GM18861 (cell line): ENCODE results near the gene PTPN5.

Source experiments
- ATAC-seq: cut with Tn5 transposase; IDR thresholded peaks from one replicate; pipeline ENCODE4 v1.9.1; 2021; ENCODE audit not compliant: unreplicated experiment

PTPN5 gene

GRCh38 chr11:18743365-18743764 lies 48.2 kb downstream of the PTPN5 start:
- ATAC-seq, result no peak

DNA sequence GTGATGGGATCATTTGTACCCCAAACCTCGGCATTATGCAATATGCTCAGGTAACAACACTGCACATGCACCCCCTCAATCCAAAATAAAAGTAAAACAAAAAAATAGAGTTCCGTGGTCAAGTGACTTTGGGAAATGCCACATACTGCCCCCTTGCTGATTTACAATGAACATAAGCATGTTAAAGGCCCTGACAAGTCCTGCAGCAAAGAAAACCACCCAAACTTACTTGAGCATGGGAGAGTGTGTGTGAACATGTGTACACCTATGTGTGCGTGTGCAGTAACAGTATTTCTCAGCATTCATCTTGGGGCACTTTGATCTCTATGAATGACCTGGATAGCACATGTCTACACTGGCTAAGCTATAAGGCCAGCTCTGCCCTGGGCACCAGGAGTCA lies 49.8 kb downstream of the PTPN5 start:
- no peak for ATAC-seq

- no peak for ATAC-seq
Measured at GRCh38 chr11:18739685-18740084, 51.9 kb downstream of the PTPN5 start.

DNA sequence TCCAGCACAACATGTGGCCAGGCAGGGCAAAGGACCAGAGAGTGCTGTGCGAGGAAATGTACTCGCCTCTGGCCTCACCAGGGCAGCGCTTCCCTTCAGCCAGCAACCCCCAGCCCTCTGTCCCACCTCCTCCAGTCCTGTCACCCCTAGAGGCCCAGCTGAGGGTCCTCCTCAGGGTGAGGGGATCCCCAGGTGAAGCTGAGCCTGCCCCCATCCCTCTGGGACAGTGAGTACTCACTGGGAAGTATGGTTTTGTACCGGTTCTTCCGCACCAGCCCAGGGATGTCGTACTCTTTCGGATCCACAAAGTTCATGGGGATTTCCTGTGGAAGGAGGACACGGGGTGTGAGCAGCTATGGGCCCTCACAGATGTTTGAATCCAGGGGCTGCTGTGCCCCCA lies 54.0 kb downstream of the PTPN5 start:
- ATAC-seq, result no peak

- ATAC-seq, result no peak
Measured at GRCh38 chr11:18736590-18737148, 54.9 kb downstream of the PTPN5 start.

GRCh38 chr11:18733202-18733601 lies 58.4 kb downstream of the PTPN5 start:
- ATAC-seq, result no peak

DNA sequence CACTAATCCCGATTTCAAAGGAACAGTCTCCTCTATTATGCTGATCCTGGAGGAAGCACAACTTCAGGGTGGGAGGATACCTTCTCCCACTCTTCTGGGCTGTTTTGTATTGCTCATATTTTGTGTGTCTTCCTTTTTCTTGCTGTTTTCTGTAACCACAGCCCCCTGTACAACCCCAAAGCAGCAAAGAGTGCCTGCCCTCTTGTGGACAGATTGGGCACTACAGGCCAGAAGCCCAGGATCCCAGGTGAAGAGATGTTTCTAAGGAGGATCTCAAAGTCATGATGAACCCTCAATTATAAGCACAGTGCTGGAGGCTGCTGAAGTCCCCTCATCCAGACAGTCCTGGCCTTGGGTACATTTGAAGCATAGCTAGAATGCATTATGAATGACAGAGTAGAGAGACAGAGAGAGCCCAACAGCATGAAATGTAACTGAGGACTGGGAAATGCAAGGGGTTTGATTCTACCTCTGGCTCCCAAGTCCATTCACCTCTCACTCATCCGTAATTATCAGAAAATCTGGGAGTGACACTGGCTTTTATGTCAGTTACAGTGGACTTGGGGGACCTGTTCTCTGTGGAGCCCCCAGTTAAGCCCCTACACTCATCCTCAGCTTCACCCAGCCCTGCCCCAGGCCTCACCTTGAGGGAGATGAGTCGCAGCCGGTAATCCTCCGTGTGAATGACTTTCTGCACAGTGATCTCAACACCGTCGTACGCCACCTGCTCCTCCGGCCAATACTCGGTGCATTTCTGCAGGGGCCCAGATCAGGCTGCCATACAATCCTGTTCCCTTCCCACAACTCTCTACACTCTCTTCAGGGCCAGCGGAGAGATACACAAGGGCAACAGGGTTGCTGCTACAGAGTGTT lies 59.4 kb downstream of the PTPN5 start:
- ATAC-seq, result peak; percentile 41

GRCh38 chr11:18731441-18731840 lies 60.2 kb downstream of the PTPN5 start:
- no peak for ATAC-seq

- no peak for ATAC-seq
Measured at GRCh38 chr11:18730020-18730419, 61.6 kb downstream of the PTPN5 start.

- no peak for ATAC-seq
Measured at GRCh38 chr11:18729426-18729825, 62.2 kb downstream of the PTPN5 start.

DNA sequence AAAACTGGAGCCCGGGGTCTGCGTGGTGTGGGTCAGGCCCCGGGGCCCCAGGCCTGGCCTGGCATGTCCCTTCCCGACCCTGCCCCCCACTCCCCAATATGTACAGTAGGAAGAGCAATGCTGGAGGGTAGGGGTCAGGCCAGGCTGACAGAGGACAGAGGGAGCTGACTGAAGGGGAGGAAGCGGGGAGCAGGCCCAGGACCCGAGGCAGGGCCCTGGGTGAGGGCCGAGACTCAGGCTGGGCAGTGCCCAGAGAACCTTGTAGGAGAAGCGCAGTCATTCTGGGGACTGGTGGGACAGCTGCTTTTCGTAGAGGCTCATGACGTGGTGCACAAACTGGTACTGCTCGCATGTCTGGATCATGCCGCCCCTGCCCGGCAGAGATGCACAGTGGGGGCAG lies 62.9 kb downstream of the PTPN5 start:
- no peak for ATAC-seq

DNA sequence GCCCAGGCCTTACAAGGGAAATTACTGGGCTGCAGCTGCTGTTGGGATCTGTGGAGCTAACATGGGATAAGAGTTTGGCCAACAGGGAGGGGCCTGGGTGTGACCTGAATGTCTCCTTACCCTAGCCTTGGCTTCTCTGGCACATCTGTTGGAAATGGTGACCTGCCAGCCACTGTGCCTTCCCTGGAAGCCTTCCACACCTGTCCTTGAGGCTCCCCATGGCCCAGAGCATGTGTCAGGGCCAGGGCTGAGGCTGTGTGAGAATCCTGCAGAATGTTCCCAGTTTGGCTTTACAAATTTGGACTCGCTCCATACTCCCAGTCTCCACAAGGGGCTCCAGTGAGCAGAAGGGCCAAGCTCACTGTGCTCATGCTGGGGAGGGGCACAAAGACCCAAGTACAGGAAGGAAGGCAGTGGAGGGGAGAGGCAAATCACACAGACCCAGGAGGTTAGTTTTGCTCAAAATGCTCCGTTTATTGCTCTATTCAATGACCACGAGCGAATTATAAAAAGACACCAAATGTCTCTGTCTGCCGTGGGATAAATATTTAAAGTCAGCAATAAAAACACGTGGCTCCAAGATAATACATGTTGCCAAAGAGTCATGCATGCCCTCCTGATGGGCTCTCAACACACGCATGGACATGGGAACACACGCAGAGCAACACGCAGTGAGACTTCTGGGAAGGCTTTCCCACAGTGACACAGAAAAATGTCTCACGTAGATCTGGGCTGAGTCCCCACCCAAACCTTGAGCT lies 63.9 kb downstream of the PTPN5 start:
- no peak for ATAC-seq

DNA sequence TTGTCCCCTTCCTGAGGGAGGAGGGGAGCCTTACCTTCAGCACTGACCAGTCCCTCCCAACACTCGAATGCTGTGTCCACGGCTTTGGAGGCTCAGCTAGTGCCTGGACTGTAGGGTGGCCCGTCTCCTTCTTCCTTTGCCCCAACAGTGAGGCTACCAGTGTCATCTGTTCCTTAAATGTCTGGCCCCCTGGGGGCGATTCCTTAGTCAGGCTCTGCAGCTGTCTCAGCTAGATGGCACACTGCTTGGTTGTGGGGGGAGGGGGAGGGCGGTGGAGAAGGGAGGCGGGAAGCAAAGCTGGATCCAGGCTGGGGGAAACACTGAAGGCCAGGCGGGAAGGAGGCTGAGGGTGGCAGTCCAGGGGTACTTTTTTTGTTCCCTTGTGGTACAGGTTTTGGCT lies 65.6 kb downstream of the PTPN5 start, which contains the start of gene IGSF22:
Gene IGSF22, minus strand, starts transcription at position 149 of the 400 bp plus-strand sequence. CDS start 1,952 bp downstream, outside the sequence.
- no peak for ATAC-seq

DNA sequence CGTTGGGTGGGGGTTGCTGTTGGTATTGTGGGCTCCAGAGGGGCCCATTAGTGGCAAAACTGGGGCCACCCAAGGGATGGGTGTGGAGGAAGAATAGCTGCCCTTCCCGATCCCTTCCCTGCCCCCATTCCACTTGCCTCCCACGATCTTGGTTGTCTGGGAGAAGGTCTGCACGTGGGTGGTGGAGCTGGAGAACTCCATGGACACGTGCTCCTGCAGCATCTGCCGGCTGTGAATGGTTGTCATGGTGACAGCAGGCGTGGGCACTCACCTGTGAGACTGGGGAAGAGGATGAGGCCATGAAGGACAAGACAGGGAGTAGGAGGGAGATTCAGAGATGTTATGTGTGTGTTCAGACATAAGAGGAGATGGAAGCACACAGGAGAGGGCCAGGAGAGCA lies 67.6 kb downstream of the PTPN5 start:
- ATAC-seq, result no peak

- ATAC-seq, result no peak
Measured at GRCh38 chr11:18722293-18722637, 69.3 kb downstream of the PTPN5 start.

- ATAC-seq, result peak; percentile 62
Measured at GRCh38 chr11:18721561-18722292, 69.9 kb downstream of the PTPN5 start.

GRCh38 chr11:18720808-18721560 lies 70.6 kb downstream of the PTPN5 start:
- ATAC-seq, result peak; percentile 62

GRCh38 chr11:18720091-18720807 lies 71.3 kb downstream of the PTPN5 start:
- ATAC-seq, result no peak

GRCh38 chr11:18715476-18715875 lies 76.1 kb downstream of the PTPN5 start:
- ATAC-seq, result no peak

DNA sequence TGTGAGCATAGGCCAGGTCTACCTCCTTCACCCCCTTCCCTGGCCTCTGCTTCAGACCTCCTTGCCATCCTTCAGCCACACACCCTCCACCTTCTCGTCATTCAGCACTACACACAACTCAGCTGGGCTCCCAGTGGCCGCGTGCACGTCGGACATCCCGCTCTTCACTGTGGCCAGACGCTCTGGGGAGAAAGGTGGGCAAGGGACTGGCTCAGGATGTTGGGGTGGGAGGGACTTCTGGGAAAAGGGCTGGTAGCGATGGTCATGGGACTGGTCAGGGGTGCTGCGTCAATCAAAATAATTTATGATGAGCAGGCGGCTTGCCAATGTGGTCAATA lies 77.2 kb downstream of the PTPN5 start:
- no peak for ATAC-seq
